GM21528 (cell line): ENCODE data around the gene UBE2D4.
"Not testable (repeated sequence)": the region's sequence is repeated elsewhere in the genome, so short reads cannot be mapped to it uniquely, and the experiment has no call there.

ENCODE experiments used
- ATAC-seq: cut with Tn5 transposase; IDR thresholded peaks from one replicate; pipeline ENCODE4 v1.9.1; 2021; ENCODE audit warnings: mild to moderate bottlenecking, moderate library complexity; ENCODE audit not compliant: unreplicated experiment, low FRiP score

Gene UBE2D4

DNA sequence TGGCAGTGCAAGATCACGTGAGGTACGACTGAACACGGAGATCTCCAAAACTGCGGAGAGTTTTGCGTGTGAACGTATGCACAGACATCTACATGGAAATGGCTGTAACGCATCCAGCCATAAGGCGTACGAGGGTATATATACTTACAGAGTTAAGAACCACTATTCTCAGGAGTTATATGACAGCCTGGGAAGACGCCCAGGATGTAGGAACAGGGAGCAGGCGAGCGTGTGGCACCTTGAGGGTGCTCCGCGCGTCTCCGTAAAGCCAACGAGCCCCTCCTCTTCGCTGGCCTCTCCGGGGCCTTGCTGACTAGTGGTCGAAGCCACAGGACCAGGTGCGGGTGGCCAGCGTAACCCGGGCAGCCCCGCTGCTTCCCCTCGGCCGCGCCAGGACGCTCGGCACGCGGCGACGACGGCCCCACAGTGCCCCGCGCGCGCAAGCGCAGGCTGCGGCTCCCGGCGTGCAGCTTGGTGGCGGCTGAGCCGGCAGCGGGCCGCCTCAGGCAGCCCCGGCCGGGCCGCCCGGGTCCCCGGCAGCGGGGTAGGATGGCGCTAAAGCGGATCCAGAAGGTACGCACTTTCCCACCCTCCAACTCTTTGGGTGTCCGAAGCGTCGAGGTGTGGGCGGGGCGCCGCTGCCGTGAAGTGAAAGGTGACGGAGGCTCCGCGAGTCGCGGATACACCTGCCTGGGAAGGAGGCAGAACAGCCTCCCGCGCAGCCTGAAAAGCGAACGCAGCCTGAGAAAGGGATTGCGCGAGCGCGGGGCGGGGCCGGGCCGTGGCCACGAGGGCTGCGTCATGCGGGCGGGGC, at the start of gene UBE2D4:
TSS of gene UBE2D4 (plus strand) at position 453 of the 814 bp plus-strand sequence. CDS start at position 550, 97 bp downstream.
- peak; percentile 94 for ATAC-seq

DNA sequence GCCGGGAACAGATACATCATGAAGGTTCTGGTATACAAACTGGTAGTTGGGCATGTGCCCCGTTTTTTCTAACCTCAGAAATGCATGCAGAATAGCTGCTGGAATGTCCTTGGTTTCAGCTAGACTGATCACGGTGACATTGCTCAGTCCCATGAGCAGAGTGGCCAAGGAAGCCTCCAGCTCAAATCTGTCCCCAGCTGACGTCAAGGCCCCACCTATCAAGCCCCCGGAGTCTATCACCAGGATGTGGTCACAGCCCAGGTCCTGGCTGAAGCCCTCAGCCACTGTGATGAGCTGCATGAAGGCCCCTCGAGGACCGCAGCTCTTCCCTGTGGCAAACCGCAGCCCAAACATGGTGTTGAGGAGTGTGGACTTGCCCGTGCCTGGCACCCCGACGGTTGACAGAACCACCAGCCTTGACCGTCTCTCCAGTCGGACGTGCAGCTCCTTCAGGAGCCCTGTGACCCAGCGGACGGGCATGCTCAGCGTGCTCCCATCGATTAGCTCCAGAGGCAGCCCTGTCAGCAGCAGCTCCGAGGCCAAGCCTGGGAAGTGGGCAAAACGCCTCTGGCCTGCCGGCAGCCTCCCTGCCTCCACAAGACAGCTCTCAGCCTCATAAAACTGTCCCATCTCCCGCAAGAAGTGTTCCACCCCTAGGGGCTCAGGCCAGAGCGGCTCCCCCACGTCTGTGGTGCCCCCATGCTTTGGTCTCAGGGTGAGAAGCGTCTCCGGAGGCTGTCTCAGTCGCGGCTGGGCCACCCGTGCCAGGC, 49.1 kb upstream of the UBE2D4 start:
- ATAC-seq: no peak

DNA sequence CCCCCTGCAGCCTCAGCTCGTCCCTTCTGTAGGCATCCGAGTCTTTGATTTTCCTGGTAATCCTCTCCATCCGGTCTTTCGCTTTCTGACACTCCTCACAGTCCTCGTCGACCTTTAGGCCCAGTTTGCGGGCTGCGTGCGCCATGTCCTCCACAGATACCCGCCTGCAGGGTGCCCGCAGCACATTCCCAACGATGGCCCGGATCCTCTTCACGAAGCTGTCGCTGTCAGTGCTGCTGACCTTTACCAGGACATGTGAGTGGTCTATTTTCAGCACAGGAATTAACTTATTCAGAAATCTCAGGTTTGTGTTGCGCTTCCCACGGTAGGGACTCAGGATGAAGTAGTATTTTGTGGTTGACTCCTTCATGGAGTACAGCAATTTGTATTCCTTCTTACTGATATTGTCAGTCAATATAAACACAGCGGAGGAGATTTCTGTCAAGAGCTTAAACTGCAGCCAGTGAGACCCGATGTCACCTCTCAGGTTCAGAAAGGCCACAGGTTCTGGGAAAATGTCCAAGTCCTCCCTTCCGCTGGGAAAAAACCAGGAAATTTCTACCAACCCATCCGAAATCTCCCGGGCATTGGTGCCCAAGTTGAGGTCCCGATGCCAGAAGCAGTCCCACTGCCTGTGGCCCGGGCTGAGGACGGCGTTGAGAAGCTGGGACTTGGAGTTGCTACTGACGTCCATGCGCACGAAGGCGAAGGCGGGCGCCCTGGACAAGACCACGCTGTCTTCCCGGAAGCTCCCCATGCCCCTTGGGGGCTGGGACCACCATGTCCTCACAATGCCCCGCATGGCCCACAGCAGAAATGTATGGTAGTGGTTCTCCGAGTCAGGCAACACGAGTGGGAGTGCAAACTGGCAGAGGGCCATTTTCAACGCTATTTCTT, 48.0 kb upstream of the UBE2D4 start:
- ATAC-seq: no peak

DNA sequence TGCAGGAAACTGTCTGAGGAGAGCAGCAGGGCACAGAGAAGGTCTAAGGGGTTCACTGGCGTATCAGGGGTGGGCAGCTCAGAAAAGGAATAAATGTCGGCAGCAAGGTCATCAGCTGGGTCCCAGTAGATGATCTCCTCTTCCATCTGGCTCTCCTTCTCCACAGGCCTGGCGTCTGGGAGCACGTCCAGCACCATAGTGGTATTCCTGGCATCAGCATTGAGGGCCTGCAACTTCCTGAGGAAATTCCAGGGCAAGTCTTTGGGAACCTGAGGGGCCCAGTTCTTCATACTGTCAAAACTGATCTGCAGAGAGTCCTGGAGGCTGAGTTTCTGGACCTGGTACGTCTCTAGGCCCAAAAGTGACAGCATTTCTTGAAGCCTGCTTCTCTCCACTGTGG, 47.4 kb upstream of the UBE2D4 start:
- ATAC-seq: no peak

DNA sequence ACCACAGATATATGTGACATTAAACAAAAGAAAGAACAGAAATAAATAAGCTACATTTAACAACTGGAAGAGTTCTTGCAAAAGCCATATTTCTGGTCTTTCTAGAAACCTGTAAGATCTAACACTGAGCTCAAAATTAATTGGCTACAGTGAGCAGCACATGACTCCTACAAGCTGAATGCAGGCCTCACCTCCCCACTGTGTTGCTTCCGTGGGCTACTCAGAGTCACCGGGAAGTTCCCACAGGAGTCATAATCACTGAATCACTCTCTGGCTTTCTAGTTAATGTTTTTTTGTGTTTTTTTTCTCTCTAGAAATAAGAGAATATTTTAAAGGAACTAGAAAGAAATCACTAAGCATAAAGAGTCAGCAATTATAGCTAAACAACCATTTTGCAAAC, 46.8 kb upstream of the UBE2D4 start:
- ATAC-seq: no peak

DNA sequence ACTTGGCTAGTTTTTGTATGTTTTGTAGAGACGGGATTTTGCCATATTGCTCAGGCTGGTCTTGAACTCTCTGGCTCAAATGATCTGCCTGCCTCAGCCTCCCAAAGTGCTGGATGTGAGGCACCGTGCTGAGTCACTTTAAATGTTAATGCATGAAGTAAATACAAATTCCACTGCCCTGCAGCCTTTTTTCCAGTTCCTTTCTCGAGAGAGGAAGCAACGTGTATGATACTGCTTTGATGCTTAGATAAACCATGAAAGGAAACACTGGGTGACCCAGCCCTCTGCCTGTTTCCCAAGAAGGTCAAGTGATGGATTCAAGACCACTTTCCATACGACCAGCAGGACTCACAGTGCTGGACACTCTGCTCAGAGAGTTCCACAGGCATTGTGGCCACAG, 45.6 kb upstream of the UBE2D4 start:
- no peak for ATAC-seq

DNA sequence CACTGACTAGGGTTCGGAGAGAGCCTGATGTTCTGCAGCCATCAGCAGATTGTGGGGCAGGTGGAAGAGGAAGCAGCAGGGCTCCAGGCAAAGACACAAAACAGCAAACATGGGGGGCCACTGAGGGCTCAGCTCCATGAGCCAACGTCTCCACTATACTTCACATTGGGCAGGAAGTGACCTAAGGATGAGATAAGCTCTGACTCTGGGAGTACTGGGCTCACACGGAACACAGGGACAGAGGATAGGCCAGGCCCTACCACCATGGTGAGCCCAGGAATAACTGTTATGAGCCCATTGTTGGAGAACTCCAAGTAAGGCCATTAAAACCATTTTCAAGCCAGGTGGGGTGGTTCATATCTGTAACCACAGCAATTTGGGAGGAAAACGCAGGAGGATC, 42.0 kb upstream of the UBE2D4 start:
- no peak for ATAC-seq

DNA sequence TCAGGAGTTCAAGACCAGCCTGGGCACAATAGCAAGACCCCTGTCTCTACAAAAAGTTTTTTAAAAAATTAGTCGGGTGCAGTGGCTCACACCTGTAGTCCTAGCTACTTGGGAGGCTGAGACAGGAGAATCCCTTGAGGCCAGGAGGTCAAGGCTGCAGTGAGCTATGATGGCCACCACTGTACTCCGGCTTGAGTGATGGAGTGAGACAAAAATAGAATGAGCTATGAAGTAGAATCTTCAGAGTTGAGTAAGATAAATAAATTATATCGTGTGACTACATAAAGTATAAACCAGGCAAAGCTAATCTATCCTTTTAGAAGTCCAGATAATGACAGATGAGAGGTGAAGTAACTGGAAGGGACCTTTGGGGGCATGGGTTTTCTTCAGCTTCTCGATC, 41.6 kb upstream of the UBE2D4 start:
- no peak for ATAC-seq

DNA sequence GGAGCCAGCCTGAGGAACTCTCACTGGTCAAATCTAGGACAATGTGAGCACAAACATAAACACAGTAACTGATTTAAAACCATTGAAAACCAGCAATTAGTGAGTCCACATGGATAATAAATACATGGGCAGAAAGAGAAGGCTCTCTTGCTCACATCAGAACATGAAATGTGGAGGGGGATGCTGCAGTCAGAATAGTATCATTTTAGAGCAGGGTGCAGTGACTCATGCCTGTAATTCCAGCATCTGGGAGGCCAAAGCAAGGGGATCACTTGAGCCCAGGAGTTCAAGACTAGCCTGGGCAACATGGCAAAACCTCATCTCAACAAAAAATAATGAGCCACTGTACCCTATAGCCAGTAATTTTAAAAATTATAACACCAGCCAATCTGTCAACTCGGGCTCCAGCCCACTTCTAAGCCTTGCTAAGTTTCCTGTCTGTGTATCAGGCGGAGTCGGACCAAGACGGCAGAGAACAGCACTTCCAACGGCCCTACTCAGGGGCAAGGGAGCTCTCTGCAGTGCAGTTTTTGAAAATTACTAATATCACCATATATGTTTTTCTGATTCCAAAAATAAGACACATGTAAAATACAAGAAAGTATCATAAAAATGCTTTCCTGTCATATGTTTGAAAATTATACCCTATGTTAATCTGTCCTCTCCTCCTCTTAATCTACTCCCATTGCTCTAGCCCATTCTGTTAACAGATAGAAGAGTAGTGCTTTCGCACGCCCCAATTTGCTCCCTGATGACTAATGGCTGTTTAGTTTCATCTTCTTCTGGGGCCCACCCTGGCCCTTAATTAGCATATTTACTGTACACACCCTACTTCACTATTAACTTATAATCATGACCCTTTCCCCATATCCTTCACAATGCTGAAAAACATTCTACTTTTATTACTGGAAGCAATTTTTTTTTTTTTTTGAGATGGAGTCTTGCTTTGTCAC, 37.0 kb upstream of the UBE2D4 start:
- no peak for ATAC-seq

DNA sequence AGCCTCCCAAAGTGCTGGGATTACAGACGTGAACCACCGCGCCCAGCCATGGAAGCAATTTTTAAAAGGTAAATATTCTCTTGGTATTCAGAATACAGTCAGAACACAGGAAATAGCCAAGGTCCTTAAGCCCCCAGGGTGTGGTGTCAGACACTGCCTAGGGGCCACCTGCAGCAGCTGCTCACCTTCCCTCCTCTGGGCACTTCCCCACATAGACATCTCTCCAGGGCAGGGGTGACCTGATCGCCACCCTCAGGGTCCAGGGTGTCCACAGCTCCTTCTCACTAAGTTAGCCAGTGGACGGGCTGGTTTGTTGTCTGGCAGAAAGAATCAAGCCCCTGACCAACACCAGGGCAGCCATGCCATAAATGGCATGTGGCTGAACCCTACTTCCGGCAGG, 35.8 kb upstream of the UBE2D4 start:
- no peak for ATAC-seq

DNA sequence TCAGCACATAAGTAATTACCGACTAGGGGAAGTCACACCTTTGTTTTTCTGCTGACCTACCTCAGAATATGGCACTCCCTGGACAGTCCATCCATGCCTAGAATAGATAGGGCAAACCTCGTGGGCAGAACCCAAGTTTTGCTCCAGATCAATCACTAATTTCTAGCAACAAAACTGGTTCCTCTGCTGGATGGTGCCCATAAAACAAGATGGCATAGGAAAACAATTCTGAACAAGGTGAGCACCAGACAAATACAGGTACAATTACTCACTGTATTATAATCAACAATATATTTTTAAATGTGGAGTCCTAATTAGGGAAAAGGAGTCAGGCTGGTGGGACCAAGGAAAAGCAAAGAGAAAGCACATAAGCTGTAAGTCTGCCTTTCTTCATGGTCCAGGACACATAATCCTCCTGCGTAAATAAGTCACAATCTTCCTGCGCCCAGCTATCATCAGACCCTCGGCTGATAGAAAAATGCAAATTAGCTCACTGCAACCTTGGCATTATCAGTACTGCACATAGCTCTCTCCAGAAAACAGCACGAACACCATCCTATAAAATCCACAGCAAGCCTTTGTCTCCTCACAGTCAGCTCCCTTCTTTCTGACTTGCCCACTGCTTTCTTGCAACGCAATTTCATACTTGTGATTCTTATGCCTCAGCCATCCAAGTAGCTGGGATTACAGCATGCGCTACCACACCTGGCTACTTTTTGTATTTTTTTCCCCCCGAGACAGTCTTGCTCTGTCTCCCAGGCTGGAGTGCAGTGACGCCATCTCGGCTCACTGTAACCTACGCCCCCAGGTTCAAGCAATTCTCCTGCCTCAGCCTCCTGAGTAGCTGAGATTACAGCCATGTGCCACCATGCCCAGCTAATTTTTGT, 34.9 kb upstream of the UBE2D4 start:
- no peak for ATAC-seq

DNA sequence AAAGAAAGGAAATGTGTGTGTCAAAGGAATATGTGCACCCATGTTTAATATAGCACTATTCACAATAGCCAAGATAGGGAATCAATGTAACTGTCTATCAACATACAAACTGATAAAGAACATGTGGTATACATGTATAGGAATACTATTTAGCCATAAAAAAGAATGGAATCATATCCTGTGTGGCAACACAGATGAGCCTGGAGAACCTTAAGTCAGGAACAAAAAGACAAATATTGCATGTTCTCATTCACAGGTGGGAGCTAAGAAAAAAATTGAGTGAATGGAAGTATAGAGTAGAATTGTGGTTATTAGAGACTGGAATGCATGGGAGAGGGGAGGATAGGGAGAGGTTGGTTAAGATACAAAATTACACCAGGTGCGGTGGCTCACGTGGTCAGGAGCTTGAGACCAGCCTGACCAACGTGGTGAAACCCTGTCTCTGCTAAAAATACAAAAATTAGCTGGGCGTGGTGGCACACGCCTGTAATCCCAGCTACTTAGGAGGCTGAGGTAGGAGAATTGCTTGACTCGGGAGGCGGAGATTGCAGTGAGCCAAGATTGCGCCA, 30.3 kb upstream of the UBE2D4 start:
- ATAC-seq: no peak

DNA sequence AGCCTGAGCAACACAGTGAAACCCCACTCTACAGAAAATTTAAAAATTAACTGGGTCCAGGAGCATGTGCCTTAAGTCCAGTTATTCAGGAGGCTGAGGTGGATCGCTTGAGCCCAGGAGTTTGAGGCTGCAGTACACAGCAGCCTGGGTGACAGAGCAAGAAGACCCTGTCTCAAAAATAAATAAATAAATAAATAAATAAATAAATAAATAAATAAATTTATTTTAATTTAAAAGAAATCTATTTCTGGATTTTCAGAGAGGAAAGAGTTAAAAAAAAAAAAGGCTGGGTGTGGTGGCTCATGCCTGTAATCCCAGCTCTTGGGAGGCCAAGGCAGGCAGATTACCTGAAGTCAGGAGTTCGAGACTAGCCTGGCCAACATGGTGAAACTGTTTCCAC, 27.7 kb upstream of the UBE2D4 start:
- not testable (repeated sequence) for ATAC-seq

DNA sequence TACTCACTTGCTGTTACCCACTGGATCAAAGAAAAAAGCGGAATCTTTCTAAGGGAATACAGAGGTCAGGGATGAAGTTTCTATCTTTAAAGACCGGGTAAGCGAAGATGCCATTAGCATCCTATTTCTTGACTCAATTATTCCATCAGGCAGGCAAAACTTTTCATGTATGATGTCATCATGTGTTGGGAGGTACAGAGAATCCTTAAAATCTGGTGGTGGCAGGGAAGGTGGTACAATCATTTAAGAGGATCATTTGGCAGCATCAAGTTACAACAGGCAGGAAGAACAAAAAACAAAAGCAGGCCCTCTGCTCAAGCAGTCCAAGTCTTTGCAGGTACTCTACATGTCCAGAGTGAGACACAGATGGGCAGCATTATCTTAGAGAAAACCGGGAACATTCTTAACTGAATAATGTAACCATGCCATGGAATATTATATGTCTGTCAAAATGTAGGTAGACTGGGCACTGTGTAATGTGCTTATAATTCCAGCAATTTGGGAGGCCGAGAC, 23.6 kb upstream of the UBE2D4 start:
- no peak for ATAC-seq

DNA sequence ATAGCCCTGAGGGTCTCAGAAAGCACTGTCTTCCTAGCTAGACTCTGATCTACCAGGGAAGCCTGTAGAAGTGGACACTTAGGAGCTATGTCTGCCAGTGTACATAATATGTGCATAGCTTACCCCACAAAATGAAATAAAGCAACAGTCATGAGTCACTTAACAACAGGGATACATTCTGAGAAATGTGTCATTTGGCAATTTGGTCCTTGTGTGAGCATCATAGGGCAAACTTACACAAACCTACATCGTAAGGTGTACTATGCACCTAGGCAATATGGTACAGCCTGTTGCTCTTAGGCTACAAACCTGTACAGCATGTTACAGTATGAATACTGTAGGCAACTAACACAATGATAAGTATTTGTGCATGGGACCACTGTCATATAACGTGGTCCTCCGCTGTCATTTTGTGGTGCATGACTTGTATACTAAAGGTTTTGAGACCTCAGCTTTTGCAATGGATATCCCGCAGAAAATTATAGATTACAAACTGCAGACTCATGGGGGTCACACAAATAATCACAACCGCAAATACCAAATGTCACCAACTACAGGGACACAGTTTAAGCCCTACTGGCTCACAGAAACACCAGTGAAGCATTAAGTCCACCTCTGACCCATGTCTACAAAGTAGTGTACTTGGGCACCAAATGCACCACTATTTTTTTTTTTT, 21.6 kb upstream of the UBE2D4 start:
- no peak for ATAC-seq

DNA sequence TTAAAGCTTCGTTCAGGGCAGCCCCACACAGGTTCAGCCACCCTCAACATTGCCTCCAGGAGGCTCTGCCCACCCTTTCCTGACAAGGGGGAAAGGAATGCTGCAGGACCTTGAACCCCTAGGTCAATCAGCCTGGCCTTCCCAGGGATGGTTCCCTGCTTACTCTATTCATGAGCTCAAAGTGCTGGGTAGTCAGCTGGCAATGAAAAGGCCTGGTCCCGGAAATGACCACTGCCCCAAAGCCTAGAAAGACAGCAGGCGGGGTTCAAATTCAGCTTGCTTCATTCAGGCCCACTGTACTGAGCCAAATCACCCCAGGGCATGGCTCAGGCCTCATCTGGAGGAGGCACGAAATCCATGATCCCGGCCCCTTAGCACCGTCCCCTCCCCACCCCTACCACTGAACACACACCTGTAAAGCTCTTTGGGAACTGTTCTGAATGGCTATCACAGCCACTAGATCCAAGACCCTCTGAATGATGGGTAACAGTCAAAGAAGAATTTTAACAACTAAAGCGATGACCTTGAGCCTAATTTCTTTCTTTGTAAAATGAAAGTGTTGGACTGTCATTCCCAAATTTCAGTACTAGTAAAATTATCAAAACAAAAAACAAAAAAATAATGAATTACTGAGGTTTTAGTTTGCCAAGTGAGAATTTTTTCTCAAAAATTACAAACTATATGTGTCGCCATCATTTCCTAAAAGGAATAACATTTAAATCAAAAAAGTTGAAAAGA, 20.9 kb upstream of the UBE2D4 start:
- ATAC-seq: no peak

DNA sequence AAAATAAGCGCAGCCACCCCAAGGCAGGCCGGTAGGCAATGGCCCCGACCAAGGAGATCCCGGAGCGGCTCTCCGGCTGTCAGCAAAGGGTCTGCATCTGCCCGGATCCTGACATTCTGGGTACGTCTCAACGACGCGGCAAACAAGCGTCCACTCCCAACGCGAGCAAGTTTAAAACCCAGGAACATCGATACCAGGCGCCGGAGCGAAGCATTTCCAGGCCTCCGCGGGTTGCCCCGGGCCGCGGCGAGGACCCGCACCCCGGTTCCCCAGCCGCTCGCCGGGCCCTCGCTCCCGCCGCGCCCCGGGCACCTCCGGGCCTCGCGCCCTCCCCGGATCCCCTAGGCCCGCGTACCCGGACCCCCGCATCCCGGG, 20.3 kb upstream of the UBE2D4 start:
- peak; percentile 43 for ATAC-seq
